Skeletal muscle tissue (tissue), 4 donors: ENCODE results near the gene EHHADH. TPM values are rescaled to one million over a fixed set of nuclear protein-coding genes. Genes with fewer than 3 reads are reported as not detected.

Source experiments
- H3K27ac ChIP-seq: one replicate; pipeline ENCODE4 v1.7.0; 2013; ENCODE audit warnings: mild to moderate bottlenecking, low read depth, low read length, inconsistent platforms
- H3K27me3 ChIP-seq, 3 donors: one replicate each; pipeline ENCODE4 v1.7.0; 2013; ENCODE audit warnings: low read length in 3 of 3; ENCODE audit not compliant: control insufficient read depth in 3 of 3, insufficient read depth in 3 of 3
- H3K36me3 ChIP-seq, 3 donors: one replicate each; pipeline ENCODE4 v1.7.0; 2013; ENCODE audit warnings: low read length in 3 of 3; ENCODE audit not compliant: control insufficient read depth in 3 of 3, insufficient read depth in 3 of 3
- H3K4me1 ChIP-seq, 3 donors: one replicate each; pipeline ENCODE4 v1.7.0; 2013; ENCODE audit warnings: low read length in 3 of 3, mild to moderate bottlenecking in 3 of 3; ENCODE audit not compliant: control insufficient read depth in 3 of 3, insufficient read depth in 3 of 3
- H3K4me3 ChIP-seq, 3 donors: one replicate each; pipeline ENCODE4 v1.7.0; 2013; ENCODE audit warnings: low read length in 3 of 3
- H3K9ac ChIP-seq, 3 donors: one replicate each; pipeline ENCODE4 v1.7.0; 2013; ENCODE audit warnings: low read length in 3 of 3, mild to moderate bottlenecking in 3 of 3, moderate library complexity in 2 of 3, low read depth in 1 of 3
- H3K9me3 ChIP-seq, 3 donors: one replicate each; pipeline ENCODE4 v1.7.0; 2013; ENCODE audit warnings: low read length in 3 of 3; ENCODE audit not compliant: control insufficient read depth in 3 of 3
- total RNA-seq: library from RNA; depleted of rRNA; stranded (reverse); fragments of >200 nt; gene quantifications from one replicate; pipeline ENCODE4 v1.2.3, GENCODE V29; 2014
- donor health status: Osteomylitis.

The EHHADH gene
- total RNA-seq, 1 donor from 2014 or later = 1.0 TPM

DNA sequence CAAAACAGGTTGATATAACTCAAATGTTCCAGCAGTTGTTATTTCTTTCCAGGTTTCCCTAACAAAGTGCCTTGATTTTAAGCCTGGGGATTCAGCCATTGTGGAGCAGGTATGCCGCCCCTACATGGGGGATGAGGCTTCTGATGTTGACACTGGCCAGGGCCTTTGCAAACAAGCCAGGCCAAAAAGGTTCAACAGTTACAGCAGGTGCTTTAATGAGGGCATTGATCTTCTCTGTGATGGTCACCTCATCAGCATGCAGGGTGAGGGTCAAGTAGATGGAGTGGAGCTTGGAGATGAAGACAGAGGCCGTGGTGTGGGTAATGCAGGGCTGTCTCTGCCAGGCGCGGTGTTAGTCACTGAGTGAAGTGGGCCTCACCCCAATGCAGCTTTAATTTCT is 22.6 kb upstream of the EHHADH start:
- Histone ChIP-seq H3K4me3 (no peak overlapping the region), H3K27ac (no peak overlapping the region), H3K9me3 (peaks cover 0 to 7% (median 0%) of the 10 kb centered on the region in 3 donors), H3K9ac (no peak overlapping the region), H3K4me1 (no peaks in the 10 kb centered on the region), H3K27me3 (peaks cover 0 to 15% (median 6%) of the 10 kb centered on the region in 3 donors), H3K36me3 (no peaks in the 10 kb centered on the region)

- Histone ChIP-seq H3K27ac (no peak overlapping the region), H3K36me3 (no peaks in the 10 kb centered on the region)
These were observed 18.2 kb upstream of the EHHADH start for GRCh38 chr3:185272033-185272432.

DNA sequence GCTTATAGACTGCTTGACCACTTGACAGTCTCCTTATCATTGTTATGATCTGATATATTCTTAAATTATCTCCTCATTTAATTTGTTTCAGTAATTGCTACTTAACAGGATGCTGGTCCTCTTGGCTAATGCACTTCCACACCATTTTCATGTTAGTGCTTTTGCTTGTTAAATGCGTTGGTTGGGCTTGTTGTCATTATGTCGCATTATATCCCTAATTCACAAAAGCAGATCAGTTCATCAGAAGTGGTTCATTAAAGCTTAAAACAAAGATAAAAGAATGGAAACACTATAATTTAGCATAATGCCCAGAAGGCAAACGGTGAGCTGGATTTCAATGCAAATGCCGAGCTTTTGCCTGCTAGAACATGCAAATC is 17.1 kb upstream of the EHHADH start:
- no peak overlapping the region for H3K27ac ChIP-seq
- peaks cover 0 to 23% (median 21%) of the 10 kb centered on the region in 3 donors for H3K27me3 ChIP-seq
- H3K36me3 ChIP-seq = no peaks in the 10 kb centered on the region

More at GRCh38 chr3:185272033-185272432, 18.2 kb upstream of the EHHADH start:
- H3K27me3 ChIP-seq = peaks cover 6 to 28% (median 21%) of the 10 kb centered on the region in 3 donors
- no peak overlapping the region for H3K4me3 ChIP-seq
- no peaks in the 10 kb centered on the region for H3K4me1 ChIP-seq
- H3K9ac ChIP-seq = no peak overlapping the region
- H3K9me3 ChIP-seq = no peaks in the 10 kb centered on the region

GRCh38 chr3:185270262-185270955 is 16.6 kb upstream of the EHHADH start:
- Histone ChIP-seq H3K27me3 (peaks cover 0 to 23% (median 21%) of the 10 kb centered on the region in 3 donors), H3K9me3 (no peaks in the 10 kb centered on the region), H3K27ac (no peak overlapping the region), H3K36me3 (no peaks in the 10 kb centered on the region), H3K4me3 (no peak overlapping the region), H3K9ac (no peak overlapping the region), H3K4me1 (no peaks in the 10 kb centered on the region)

More for the DNA sequence above, 17.1 kb upstream of the EHHADH start:
- Histone ChIP-seq H3K4me1 (no peaks in the 10 kb centered on the region), H3K4me3 (no peak overlapping the region), H3K9me3 (no peaks in the 10 kb centered on the region), H3K9ac (no peak overlapping the region)

GRCh38 chr3:185268194-185268962 is 14.5 kb upstream of the EHHADH start:
- no peak overlapping the region for H3K9ac ChIP-seq
- no peak overlapping the region for H3K4me3 ChIP-seq
- no peak overlapping the region for H3K27ac ChIP-seq
- no peaks in the 10 kb centered on the region for H3K4me1 ChIP-seq
- H3K9me3 ChIP-seq = no peaks in the 10 kb centered on the region
- peaks cover 0 to 21% (median 21%) of the 10 kb centered on the region in 3 donors for H3K27me3 ChIP-seq
- H3K36me3 ChIP-seq = no peaks in the 10 kb centered on the region

- Histone ChIP-seq H3K4me3 (no peak overlapping the region), H3K27me3 (peaks cover 0 to 21% (median 21%) of the 10 kb centered on the region in 3 donors), H3K9me3 (no peaks in the 10 kb centered on the region), H3K9ac (no peak overlapping the region), H3K27ac (no peak overlapping the region), H3K4me1 (no peaks in the 10 kb centered on the region), H3K36me3 (no peaks in the 10 kb centered on the region)
These were observed 13.3 kb upstream of the EHHADH start for GRCh38 chr3:185267193-185267592.

DNA sequence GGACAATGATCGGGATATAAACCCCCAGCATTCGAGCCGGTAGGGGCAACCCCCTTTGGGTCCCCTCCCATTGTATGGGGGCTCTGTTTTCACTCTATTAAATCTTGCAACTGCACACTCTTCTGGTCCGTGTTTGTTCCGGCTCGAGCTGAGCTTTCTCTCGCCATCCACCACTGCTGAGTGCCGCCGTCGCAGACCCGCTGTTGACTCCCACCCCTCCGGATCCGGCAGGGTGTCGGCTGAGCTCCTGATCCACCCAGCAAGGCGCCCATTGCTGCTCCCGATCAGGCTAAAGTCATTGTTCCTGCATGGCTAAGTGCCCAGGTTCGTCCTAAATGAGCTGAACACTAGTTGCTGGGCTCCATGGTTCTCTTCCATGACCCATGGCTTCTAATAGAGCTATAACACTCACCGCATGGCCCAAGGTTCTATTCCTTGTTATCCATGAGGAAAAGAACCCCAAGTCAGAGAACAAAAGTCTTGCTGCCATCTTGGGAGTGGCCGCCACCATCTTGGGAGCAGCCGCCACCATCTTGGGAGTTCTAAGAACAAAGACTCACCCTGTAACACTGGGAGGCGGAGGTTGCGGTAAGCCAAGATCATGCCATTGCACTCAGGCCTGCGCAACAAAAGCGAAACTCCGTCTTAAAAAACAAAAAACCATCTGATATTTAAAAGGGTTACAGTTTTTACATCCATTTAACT is 11.2 kb upstream of the EHHADH start:
- no peaks in the 10 kb centered on the region for H3K9me3 ChIP-seq
- no peak overlapping the region for H3K27ac ChIP-seq
- no peak overlapping the region for H3K9ac ChIP-seq
- H3K4me1 ChIP-seq = no peaks in the 10 kb centered on the region
- no peak overlapping the region for H3K4me3 ChIP-seq
- no peaks in the 10 kb centered on the region for H3K36me3 ChIP-seq
- H3K27me3 ChIP-seq = peaks cover 0 to 16% (median 10%) of the 10 kb centered on the region in 3 donors

- no peaks in the 10 kb centered on the region for H3K4me1 ChIP-seq
- H3K36me3 ChIP-seq = no peaks in the 10 kb centered on the region
- no peaks in the 10 kb centered on the region for H3K9me3 ChIP-seq
- H3K27me3 ChIP-seq = peaks cover 0 to 8% (median 4%) of the 10 kb centered on the region in 3 donors
- no peak overlapping the region for H3K9ac ChIP-seq
- no peak overlapping the region for H3K4me3 ChIP-seq
- H3K27ac ChIP-seq = no peak overlapping the region
These were observed 9.6 kb upstream of the EHHADH start for GRCh38 chr3:185263423-185263822.

DNA sequence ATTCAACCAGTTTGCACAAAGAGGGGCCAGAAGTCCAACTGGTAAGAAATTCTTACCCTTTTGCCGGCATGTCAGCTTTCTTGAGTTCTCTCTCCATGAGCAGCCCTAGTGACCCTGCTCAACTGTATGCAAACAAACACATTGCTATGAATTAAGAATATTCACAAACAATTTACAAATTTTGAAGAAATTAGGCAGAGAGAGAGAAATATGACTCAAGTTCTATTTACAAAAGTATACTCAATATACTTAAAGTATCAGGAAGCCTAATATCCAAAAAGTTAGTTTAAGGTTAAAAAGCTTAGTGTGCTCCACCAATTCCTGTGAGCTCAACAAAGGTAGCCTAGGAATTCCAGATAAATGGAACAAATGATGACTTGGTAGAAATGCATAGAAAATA is 3.5 kb upstream of the EHHADH start:
- Histone ChIP-seq H3K27ac (no peak overlapping the region), H3K4me3 (no peak overlapping the region), H3K4me1 (no peaks in the 10 kb centered on the region), H3K36me3 (no peaks in the 10 kb centered on the region), H3K27me3 (no peaks in the 10 kb centered on the region), H3K9me3 (peaks cover 0 to 4% (median 0%) of the 10 kb centered on the region in 3 donors), H3K9ac (no peak overlapping the region)

- no peaks in the 10 kb centered on the region for H3K27me3 ChIP-seq
- peaks cover 0 to 4% (median 0%) of the 10 kb centered on the region in 3 donors for H3K9me3 ChIP-seq
- no peak overlapping the region for H3K27ac ChIP-seq
- H3K4me3 ChIP-seq = no peak overlapping the region
- H3K36me3 ChIP-seq = no peaks in the 10 kb centered on the region
- H3K4me1 ChIP-seq = no peaks in the 10 kb centered on the region
- H3K9ac ChIP-seq = no peak overlapping the region
These were observed 950 bp upstream of the EHHADH start for GRCh38 chr3:185254799-185255198.
